Small intestine (tissue), 7 donors: ENCODE measurements around the gene CARNS1. TPM values are rescaled to one million over a fixed set of nuclear protein-coding genes. Genes with fewer than 3 reads are reported as not detected.

Source experiments
- DNase-seq, 2 donors: peaks; one replicate each; pipeline versions ENCODE4 v3.0.0 to v3.0.0-alpha.2; 2013
- FAIRE-seq: peaks from 2 replicates; lab custom pipeline; 2012; peaks lifted over from hg19 to GRCh38; lab: Jason Lieb, UNC
- H3K27ac ChIP-seq, 3 donors: one replicate each; pipeline ENCODE4 v1.5.1; 2013; ENCODE audit warnings: low read length in 2 of 3, mild to moderate bottlenecking in 2 of 3, control low read depth in 1 of 3, inconsistent platforms in 1 of 3, low read depth in 1 of 3, moderate library complexity in 1 of 3
- H3K27me3 ChIP-seq, 3 donors: one replicate each; pipeline ENCODE4 v1.6.1; 2013; ENCODE audit warnings: low read length in 3 of 3, inconsistent platforms in 1 of 3; ENCODE audit not compliant: control insufficient read depth in 3 of 3, insufficient read depth in 3 of 3
- H3K36me3 ChIP-seq, 3 donors: one replicate each; pipeline ENCODE4 v1.6.1; 2013; ENCODE audit warnings: low read length in 3 of 3, inconsistent platforms in 1 of 3, low read depth in 1 of 3, mild to moderate bottlenecking in 1 of 3, moderate library complexity in 1 of 3; ENCODE audit not compliant: control insufficient read depth in 3 of 3, insufficient read depth in 2 of 3
- H3K4me1 ChIP-seq, 3 donors: one replicate each; pipeline ENCODE4 v1.6.1; 2013; ENCODE audit warnings: low read length in 2 of 3, inconsistent platforms in 1 of 3, low read depth in 1 of 3, mild to moderate bottlenecking in 1 of 3, moderate library complexity in 1 of 3; ENCODE audit not compliant: control insufficient read depth in 3 of 3, insufficient read depth in 2 of 3
- H3K4me3 ChIP-seq, 3 donors: one replicate each; pipeline ENCODE4 v1.5.1; 2013; ENCODE audit warnings: low read length in 3 of 3, control low read depth in 1 of 3, inconsistent platforms in 1 of 3, low read depth in 1 of 3, mild to moderate bottlenecking in 1 of 3, moderate library complexity in 1 of 3
- H3K9me3 ChIP-seq, 2 donors: one replicate each; pipeline ENCODE4 v1.6.1; 2013; ENCODE audit warnings: low read depth in 1 of 2, low read length in 1 of 2; ENCODE audit not compliant: control insufficient read depth in 2 of 2, insufficient read depth in 1 of 2
- WGBS, 3 donors: extraction: QIAGEN DNeasy Blood & Tissue Kit; methylation state at CpG; one replicate each; pipeline ENCODE4 v1.1.7; 2013; 5-methylcytosine and 5-hydroxymethylcytosine counted together
- polyA plus RNA-seq, 4 donors: library from polyadenylated mRNA; stranded (reverse) in 3 of 4; unstranded in 1 of 4; fragments of 200-250 nt in 3 of 4; fragments of 120-200 nt in 1 of 4; gene quantifications; one replicate each; pipeline versions ENCODE4 v1.2.1 to v1.2.3, GENCODE V29; 2013
- donor health status: healthy with polysubstance abuse.
- donor health status: control.
- donor health status: control.
- donor health status: Bipolar disorder and iron deficiency.
- donor health status: healthy.

CARNS1 gene
- polyA plus RNA-seq, 4 donors, result 0.40 to 0.84 TPM; not detected in 2

- no peak for DNase-seq
- no peak for FAIRE-seq
- Histone ChIP-seq H3K9me3 (no peaks in the 10 kb centered on the region), H3K27me3 (no peaks in the 10 kb centered on the region), H3K27ac (peak overlapping the region in 2 of 3 donors; percentile 68 to 70), H3K4me1 (peaks cover 3 to 79% (median 3%) of the 10 kb centered on the region in 3 donors), H3K4me3 (no peak overlapping the region), H3K36me3 (peaks cover 0 to 52% (median 0%) of the 10 kb centered on the region in 3 donors)
- 82 to 92% (median 83%) methylated on average over 8 of the region's 8 CpGs for WGBS, 3 donors
These were observed 46.2 kb upstream of the CARNS1 start for GRCh38 chr11:67369275-67369674.

- H3K9me3 ChIP-seq, result no peaks in the 10 kb centered on the region
- peak overlapping the region in 2 of 3 donors; percentile 68 to 70 for H3K27ac ChIP-seq
- DNase-seq (no peak), FAIRE-seq (no peak)
- H3K4me1 ChIP-seq, result peaks cover 3 to 80% (median 8%) of the 10 kb centered on the region in 3 donors
- H3K4me3 ChIP-seq, result no peak overlapping the region
- WGBS, 3 donors, result 62 to 67% (median 66%) methylated on average over 11 to 12 of the region's 12 CpGs
- peaks cover 0 to 46% (median 0%) of the 10 kb centered on the region in 3 donors for H3K36me3 ChIP-seq
- no peaks in the 10 kb centered on the region for H3K27me3 ChIP-seq
These were observed 45.6 kb upstream of the CARNS1 start for GRCh38 chr11:67369801-67370284.

- Histone ChIP-seq H3K4me1 (peaks cover 3 to 77% (median 8%) of the 10 kb centered on the region in 3 donors), H3K4me3 (peak overlapping the region in 1 of 3 donors; percentile 47), H3K36me3 (peaks cover 0 to 39% (median 0%) of the 10 kb centered on the region in 3 donors), H3K9me3 (no peaks in the 10 kb centered on the region), H3K27ac (peak overlapping the region; percentile 6 to 70 (median 33)), H3K27me3 (peaks cover 0 to 2% (median 0%) of the 10 kb centered on the region in 3 donors)
- WGBS, 3 donors, result 56 to 73% (median 73%) methylated on average over 14 of the region's 14 CpGs
- FAIRE-seq, result no peak
- peak in 1 of 2 donors; percentile 26 for DNase-seq
These were observed 45.0 kb upstream of the CARNS1 start for GRCh38 chr11:67370351-67371076.

- peak; percentile 46 to 65 for DNase-seq
- no peak for FAIRE-seq
- Histone ChIP-seq H3K4me3 (peak overlapping the region in 1 of 3 donors; percentile 47), H3K9me3 (no peaks in the 10 kb centered on the region), H3K36me3 (peaks cover 0 to 33% (median 0%) of the 10 kb centered on the region in 3 donors), H3K27ac (peak overlapping the region in 2 of 3 donors; percentile 36 to 70), H3K4me1 (peaks cover 3 to 69% (median 8%) of the 10 kb centered on the region in 3 donors), H3K27me3 (peaks cover 0 to 7% (median 0%) of the 10 kb centered on the region in 3 donors)
- WGBS, 3 donors, result 21 to 51% (median 30%) methylated on average over 8 of the region's 8 CpGs
These were observed 44.1 kb upstream of the CARNS1 start for GRCh38 chr11:67371189-67371910.

GRCh38 chr11:67371911-67372320, 43.6 kb upstream of the CARNS1 start:
- DNase-seq (no peak), FAIRE-seq (no peak)
- Histone ChIP-seq H3K36me3 (peaks cover 0 to 30% (median 0%) of the 10 kb centered on the region in 3 donors), H3K27me3 (peaks cover 0 to 9% (median 0%) of the 10 kb centered on the region in 3 donors), H3K9me3 (no peaks in the 10 kb centered on the region), H3K27ac (peak overlapping the region in 2 of 3 donors; percentile 36 to 70), H3K4me1 (peaks cover 3 to 63% (median 8%) of the 10 kb centered on the region in 3 donors), H3K4me3 (peak overlapping the region; percentile 47 to 80 (median 76))
- WGBS, 3 donors, result 9 to 25% (median 19%) methylated on average over 13 to 16 of the region's 16 CpGs

- H3K36me3 ChIP-seq, result peaks cover 0 to 26% (median 0%) of the 10 kb centered on the region in 3 donors
- no peaks in the 10 kb centered on the region for H3K9me3 ChIP-seq
- DNase-seq (peak in 1 of 2 donors; percentile 64), FAIRE-seq (no peak)
- peak overlapping the region; percentile 47 to 80 (median 76) for H3K4me3 ChIP-seq
- peaks cover 3 to 58% (median 8%) of the 10 kb centered on the region in 3 donors for H3K4me1 ChIP-seq
- peak overlapping the region; percentile 41 to 79 (median 76) for H3K27ac ChIP-seq
- WGBS, 3 donors, result 0 to 1% (median 0%) methylated on average over 36 to 78 of the region's 78 CpGs
- H3K27me3 ChIP-seq, result peaks cover 0 to 9% (median 0%) of the 10 kb centered on the region in 3 donors
These were observed 43.0 kb upstream of the CARNS1 start for GRCh38 chr11:67372321-67372992.

- FAIRE-seq, result no peak
- Histone ChIP-seq H3K4me3 (peak within 1 kb of the TSS; percentile 59 to 80 (median 76)), H3K9me3 (no peaks in the 10 kb centered on the region), H3K27ac (peak within 1 kb of the TSS; percentile 66 to 79 (median 76)), H3K4me1 (peaks cover 3 to 51% (median 8%) of the 10 kb centered on the region in 3 donors), H3K27me3 (peaks cover 0 to 9% (median 0%) of the 10 kb centered on the region in 3 donors), H3K36me3 (peaks cover 0 to 22% (median 0%) of the 10 kb centered on the region in 3 donors)
- DNase-seq, result peak; percentile 51 to 82
- 1% methylated on average over 41 to 75 of the region's 76 CpGs for WGBS, 3 donors
These were observed 42.4 kb upstream of the CARNS1 start, which contains the start of gene CLCF1 for GRCh38 chr11:67372993-67373647. TSS of gene CLCF1 (minus strand) at chr11:67373598. CDS start at chr11:67373539, 59 bp downstream.
